ENCODE data around the gene BPIFB3. TPM values are rescaled to one million over a fixed set of nuclear protein-coding genes. Genes with fewer than 3 reads are reported as not detected.
"Not testable (repeated sequence)": the region's sequence is repeated elsewhere in the genome, so short reads cannot be mapped to it uniquely, and the experiment has no call there.

The BPIFB3 gene
- total RNA-seq, 1 experiment from 2014 or later: not detected

- H3K36me3 ChIP-seq (ENCODE audit: insufficient read depth, low read length, poor library complexity, severe bottlenecking): no peaks in the 10 kb centered on the region
- intact Hi-C loops (cut with micrococcal nuclease; ENCODE audit: unreplicated experiment): no loop called here
- no TSS peak for BruUV-seq (replicated peaks)
- CTCF ChIA-PET: no interaction called here
- TF ChIP-seq, protein P1, sequence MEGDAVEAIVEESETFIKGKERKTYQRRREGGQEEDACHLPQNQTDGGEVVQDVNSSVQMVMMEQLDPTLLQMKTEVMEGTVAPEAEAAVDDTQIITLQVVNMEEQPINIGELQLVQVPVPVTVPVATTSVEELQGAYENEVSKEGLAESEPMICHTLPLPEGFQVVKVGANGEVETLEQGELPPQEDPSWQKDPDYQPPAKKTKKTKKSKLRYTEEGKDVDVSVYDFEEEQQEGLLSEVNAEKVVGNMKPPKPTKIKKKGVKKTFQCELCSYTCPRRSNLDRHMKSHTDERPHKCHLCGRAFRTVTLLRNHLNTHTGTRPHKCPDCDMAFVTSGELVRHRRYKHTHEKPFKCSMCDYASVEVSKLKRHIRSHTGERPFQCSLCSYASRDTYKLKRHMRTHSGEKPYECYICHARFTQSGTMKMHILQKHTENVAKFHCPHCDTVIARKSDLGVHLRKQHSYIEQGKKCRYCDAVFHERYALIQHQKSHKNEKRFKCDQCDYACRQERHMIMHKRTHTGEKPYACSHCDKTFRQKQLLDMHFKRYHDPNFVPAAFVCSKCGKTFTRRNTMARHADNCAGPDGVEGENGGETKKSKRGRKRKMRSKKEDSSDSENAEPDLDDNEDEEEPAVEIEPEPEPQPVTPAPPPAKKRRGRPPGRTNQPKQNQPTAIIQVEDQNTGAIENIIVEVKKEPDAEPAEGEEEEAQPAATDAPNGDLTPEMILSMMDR (conservative IDR thresholded peaks at IDR 0.05; ENCODE audit: low read depth, low read length): no peak
- TF ChIP-seq EZH2 (IDR thresholded peaks at IDR 0.05; ENCODE audit: borderline replicate concordance, low read depth, low read length, poor library complexity, severe bottlenecking): no peak
- H3K9me3 ChIP-seq (ENCODE audit: low read depth, low read length, poor library complexity, severe bottlenecking): no peaks in the 10 kb centered on the region
- H3K4me1 ChIP-seq (ENCODE audit: insufficient read depth, low read length, poor library complexity, severe bottlenecking): no peaks in the 10 kb centered on the region
- no peak for DNase-seq (ENCODE audit: low spot score)
- no peak overlapping the region for H3K27ac ChIP-seq (ENCODE audit: low read depth, low read length, poor library complexity, severe bottlenecking)
- H3K4me3 ChIP-seq (ENCODE audit: low read depth, low read length, poor library complexity, severe bottlenecking): no peak overlapping the region
- POLR2A ChIA-PET (ENCODE audit: low non-redundant PET): no interaction called here
- H3K27me3 ChIP-seq (replicated peaks; ENCODE audit: insufficient read depth, low read depth, low read length, poor library complexity): peaks cover 19% of the 10 kb centered on the region
These were observed 49.9 kb downstream of the BPIFB3 start for GRCh38 chr20:33103556-33103955.

GRCh38 chr20:33104336-33104735 lies 50.6 kb downstream of the BPIFB3 start:
- CTCF ChIA-PET: no interaction called here
- POLR2A ChIA-PET (ENCODE audit: low non-redundant PET): no interaction called here

GRCh38 chr20:33105316-33105924 lies 51.7 kb downstream of the BPIFB3 start:
- intact Hi-C loops (cut with micrococcal nuclease; ENCODE audit: unreplicated experiment): no loop called here
- no peak overlapping the region for H3K4me3 ChIP-seq (ENCODE audit: low read depth, low read length, poor library complexity, severe bottlenecking)
- peaks cover 19% of the 10 kb centered on the region for H3K27me3 ChIP-seq (replicated peaks; ENCODE audit: insufficient read depth, low read depth, low read length, poor library complexity)
- no peak for TF ChIP-seq EZH2 (IDR thresholded peaks at IDR 0.05; ENCODE audit: borderline replicate concordance, low read depth, low read length, poor library complexity, severe bottlenecking)
- TF ChIP-seq, protein P1 (conservative IDR thresholded peaks at IDR 0.05; ENCODE audit: low read depth, low read length): no peak
- no peaks in the 10 kb centered on the region for H3K4me1 ChIP-seq (ENCODE audit: insufficient read depth, low read length, poor library complexity, severe bottlenecking)
- ChIA-PET CTCF (no interaction called here), POLR2A (ENCODE audit: low non-redundant PET) (no interaction called here)
- no TSS peak for BruUV-seq (replicated peaks)
- no peaks in the 10 kb centered on the region for H3K36me3 ChIP-seq (ENCODE audit: insufficient read depth, low read length, poor library complexity, severe bottlenecking)
- H3K9me3 ChIP-seq (ENCODE audit: low read depth, low read length, poor library complexity, severe bottlenecking): no peaks in the 10 kb centered on the region
- DNase-seq (ENCODE audit: low spot score): no peak
- H3K27ac ChIP-seq (ENCODE audit: low read depth, low read length, poor library complexity, severe bottlenecking): no peak overlapping the region

More at GRCh38 chr20:33104336-33104735, 50.6 kb downstream of the BPIFB3 start:
- BruUV-seq (replicated peaks): no TSS peak
- H3K36me3 ChIP-seq (ENCODE audit: insufficient read depth, low read length, poor library complexity, severe bottlenecking): no peaks in the 10 kb centered on the region
- no peak for DNase-seq (ENCODE audit: low spot score)
- H3K9me3 ChIP-seq (ENCODE audit: low read depth, low read length, poor library complexity, severe bottlenecking): no peaks in the 10 kb centered on the region
- intact Hi-C loops (cut with micrococcal nuclease; ENCODE audit: unreplicated experiment): no loop called here
- no peak overlapping the region for H3K27ac ChIP-seq (ENCODE audit: low read depth, low read length, poor library complexity, severe bottlenecking)
- TF ChIP-seq EZH2 (IDR thresholded peaks at IDR 0.05; ENCODE audit: borderline replicate concordance, low read depth, low read length, poor library complexity, severe bottlenecking): no peak
- TF ChIP-seq, protein P1 (conservative IDR thresholded peaks at IDR 0.05; ENCODE audit: low read depth, low read length): no peak
- no peaks in the 10 kb centered on the region for H3K4me1 ChIP-seq (ENCODE audit: insufficient read depth, low read length, poor library complexity, severe bottlenecking)
- no peak overlapping the region for H3K4me3 ChIP-seq (ENCODE audit: low read depth, low read length, poor library complexity, severe bottlenecking)
- H3K27me3 ChIP-seq (replicated peaks; ENCODE audit: insufficient read depth, low read depth, low read length, poor library complexity): peaks cover 19% of the 10 kb centered on the region

DNA sequence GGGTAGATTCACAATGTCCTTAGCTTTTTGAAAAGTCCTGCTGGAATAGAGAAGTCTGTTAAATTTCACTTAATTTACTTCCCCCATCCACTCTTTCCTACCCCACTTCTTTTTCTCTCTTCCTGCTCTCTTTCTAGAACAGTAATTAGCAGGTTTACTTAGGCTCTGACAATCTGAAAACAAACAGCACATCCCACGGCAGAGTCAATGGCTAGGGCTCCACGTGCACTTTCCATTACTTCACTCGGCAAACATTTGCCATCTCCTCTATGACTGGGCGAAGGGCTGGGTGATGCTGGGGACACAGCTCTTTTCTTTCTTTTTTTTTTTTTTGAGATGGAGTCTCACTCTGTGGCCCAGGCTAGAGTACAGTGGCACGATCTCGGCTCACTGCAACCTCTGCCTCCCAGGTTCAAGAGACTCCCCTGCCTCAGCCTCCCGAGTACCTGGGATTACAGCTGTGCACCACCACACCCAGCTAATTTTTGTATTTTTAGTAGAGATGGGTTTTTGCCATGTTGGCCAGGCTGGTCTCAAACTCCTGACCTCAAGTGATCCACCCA lies 52.4 kb downstream of the BPIFB3 start:
- H3K4me1 ChIP-seq (ENCODE audit: insufficient read depth, low read length, poor library complexity, severe bottlenecking); H3K36me3 ChIP-seq (ENCODE audit: insufficient read depth, low read length, poor library complexity, severe bottlenecking); intact Hi-C loops (cut with micrococcal nuclease; ENCODE audit: unreplicated experiment); H3K27ac ChIP-seq (ENCODE audit: low read depth, low read length, poor library complexity, severe bottlenecking); DNase-seq (ENCODE audit: low spot score); H3K9me3 ChIP-seq (ENCODE audit: low read depth, low read length, poor library complexity, severe bottlenecking); BruUV-seq (replicated peaks); H3K4me3 ChIP-seq (ENCODE audit: low read depth, low read length, poor library complexity, severe bottlenecking); CTCF ChIA-PET: not testable (repeated sequence)
- H3K27me3 ChIP-seq (replicated peaks; ENCODE audit: insufficient read depth, low read depth, low read length, poor library complexity): peaks cover 17% of the 10 kb centered on the region
- POLR2A ChIA-PET (ENCODE audit: low non-redundant PET): interaction anchor here (0.8 kb wide), 1 partner anchor 124 kb away, joined by 6 read pairs; no protein-coding TSS in a partner anchor

Data from A673 (cell line).